Mononuclear cell (primary cell): ENCODE data around the gene RBM41. TPM values are rescaled to one million over a fixed set of nuclear protein-coding genes. Genes with fewer than 3 reads are reported as not detected.
"Not testable (repeated sequence)": the region's sequence is repeated elsewhere in the genome, so short reads cannot be mapped to it uniquely, and the experiment has no call there.

Experiments used
- H3K27me3 ChIP-seq: 2 replicates; pipeline ENCODE4 v1.6.0; 2011; ENCODE audit warnings: low read length, control low read depth; ENCODE audit not compliant: insufficient read depth
- H3K4me1 ChIP-seq: 2 replicates; pipeline ENCODE4 v1.5.1; 2011; ENCODE audit warnings: mild to moderate bottlenecking, low read length, control low read depth; ENCODE audit not compliant: insufficient read depth
- H3K4me3 ChIP-seq: 2 replicates; pipeline ENCODE4 v1.5.1; 2011; ENCODE audit warnings: mild to moderate bottlenecking, low read length, moderate library complexity
- H3K9me3 ChIP-seq: 2 replicates; pipeline ENCODE4 v1.5.1; 2011; ENCODE audit warnings: low read depth, mild to moderate bottlenecking, control low read depth, low read length
- total RNA-seq: library from RNA; depleted of rRNA; stranded (reverse); fragments of >200 nt; gene quantifications from one replicate; pipeline ENCODE4 v1.2.3, GENCODE V29; 2012

Gene RBM41
- 10.9 TPM for total RNA-seq

- Histone ChIP-seq H3K27me3 (no peaks in the 10 kb centered on the region), H3K4me3 (peak within 1 kb of the TSS; percentile 66), H3K4me1 (peaks cover 8% of the 10 kb centered on the region), H3K9me3 (no peaks in the 10 kb centered on the region)
Measured at GRCh38 chrX:107118322-107119147, at the start of gene RBM41. TSS of gene RBM41 (minus strand) at chrX:107118822. CDS start at chrX:107118773, 49 bp downstream.

- no peaks in the 10 kb centered on the region for H3K27me3 ChIP-seq
- no peaks in the 10 kb centered on the region for H3K9me3 ChIP-seq
- no peaks in the 10 kb centered on the region for H3K4me1 ChIP-seq
- no peak overlapping the region for H3K4me3 ChIP-seq
Measured at GRCh38 chrX:107168257-107168656, 49.6 kb upstream of the RBM41 start.

- Histone ChIP-seq H3K4me1 (no peaks in the 10 kb centered on the region), H3K4me3 (no peak overlapping the region), H3K9me3 (no peaks in the 10 kb centered on the region), H3K27me3 (no peaks in the 10 kb centered on the region)
Measured at GRCh38 chrX:107167163-107167921, 48.7 kb upstream of the RBM41 start.

GRCh38 chrX:107157618-107158017, 39.0 kb upstream of the RBM41 start:
- H3K27me3 ChIP-seq, H3K4me1 ChIP-seq, H3K4me3 ChIP-seq, H3K9me3 ChIP-seq: not testable (repeated sequence)

DNA sequence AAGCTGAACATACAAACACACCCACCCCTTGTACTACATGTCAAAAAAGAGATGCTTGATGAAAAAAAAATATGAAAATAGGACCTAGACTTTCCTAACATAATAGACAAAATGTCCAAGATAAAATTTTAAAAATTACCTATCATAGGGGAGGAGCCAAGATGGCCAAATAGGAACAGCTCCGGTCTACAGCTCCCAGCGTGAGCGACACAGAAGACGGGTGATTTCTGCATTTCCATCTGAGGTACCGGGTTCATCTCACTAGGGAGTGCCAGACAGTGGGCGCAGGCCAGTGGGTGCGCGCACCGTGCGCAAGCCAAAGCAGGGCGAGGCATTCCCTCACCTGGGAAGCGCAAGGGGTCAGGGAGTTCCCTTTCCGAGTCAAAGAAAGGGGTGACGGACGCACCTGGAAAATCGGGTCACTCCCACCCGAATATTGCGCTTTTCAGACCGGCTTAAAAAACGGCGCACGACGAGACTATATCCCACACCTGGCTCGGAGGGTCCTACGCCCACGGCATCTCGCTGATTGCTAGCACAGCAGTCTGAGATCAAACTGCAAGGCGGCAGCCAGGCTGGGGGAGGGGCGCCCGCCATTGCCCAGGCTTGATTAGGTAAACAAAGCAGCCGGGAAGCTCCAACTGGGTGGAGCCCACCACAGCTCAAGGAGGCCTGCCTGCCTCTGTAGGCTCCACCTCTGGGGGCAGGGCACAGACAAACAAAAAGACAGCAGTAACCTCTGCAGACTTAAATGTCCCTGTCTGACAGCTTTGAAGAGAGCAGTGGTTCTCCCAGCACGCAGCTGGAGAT, 37.2 kb upstream of the RBM41 start:
- H3K27me3 ChIP-seq, H3K4me3 ChIP-seq, H3K9me3 ChIP-seq, H3K4me1 ChIP-seq: not testable (repeated sequence)

- Histone ChIP-seq H3K27me3 (no peaks in the 10 kb centered on the region), H3K9me3 (no peaks in the 10 kb centered on the region), H3K4me3 (no peak overlapping the region), H3K4me1 (peaks cover 9% of the 10 kb centered on the region)
Measured at GRCh38 chrX:107154787-107155620, 36.4 kb upstream of the RBM41 start.

DNA sequence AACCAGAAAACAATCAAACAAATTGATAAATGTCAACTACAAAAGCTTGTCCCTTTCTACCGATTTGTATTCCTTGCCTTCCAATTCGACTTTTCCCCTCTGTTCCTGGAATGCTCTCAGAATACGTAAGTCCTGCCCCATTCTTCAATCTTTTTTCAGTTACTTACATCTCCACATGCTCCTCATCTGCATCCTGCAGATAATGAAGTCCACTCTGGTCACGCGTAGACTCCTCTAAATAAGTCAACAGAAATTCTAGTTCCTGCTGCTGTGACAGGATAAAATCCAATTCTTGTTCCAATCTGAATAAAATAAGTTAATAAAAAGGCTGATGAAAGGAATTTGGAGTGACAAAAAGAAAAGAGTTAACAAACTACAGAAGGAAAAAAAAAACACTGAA, 34.4 kb upstream of the RBM41 start:
- Histone ChIP-seq H3K4me3 (no peak overlapping the region), H3K27me3 (no peaks in the 10 kb centered on the region), H3K4me1 (peaks cover 9% of the 10 kb centered on the region), H3K9me3 (no peaks in the 10 kb centered on the region)

GRCh38 chrX:107146670-107147069, 28.0 kb upstream of the RBM41 start:
- Histone ChIP-seq H3K9me3 (no peaks in the 10 kb centered on the region), H3K4me3 (no peak overlapping the region), H3K4me1 (no peaks in the 10 kb centered on the region), H3K27me3 (no peaks in the 10 kb centered on the region)

DNA sequence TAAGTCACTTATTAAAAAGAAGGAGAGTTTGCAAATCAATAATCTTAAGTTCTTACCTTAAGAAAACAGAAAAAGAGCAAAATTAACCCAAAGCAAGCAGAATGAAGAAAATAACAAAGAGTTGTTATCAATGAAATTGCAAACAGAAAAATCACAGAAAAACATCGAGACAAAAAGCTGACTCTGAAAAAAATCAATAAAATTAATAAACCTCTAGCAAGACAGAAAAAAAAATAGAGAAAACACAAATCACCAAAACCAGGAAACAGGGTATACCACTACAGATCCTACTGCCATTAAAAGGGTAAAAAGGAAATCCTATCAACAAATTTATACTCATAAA, 17.3 kb upstream of the RBM41 start:
- Histone ChIP-seq H3K4me1 (peaks cover 4% of the 10 kb centered on the region), H3K27me3 (no peaks in the 10 kb centered on the region), H3K9me3 (no peaks in the 10 kb centered on the region), H3K4me3 (no peak overlapping the region)

DNA sequence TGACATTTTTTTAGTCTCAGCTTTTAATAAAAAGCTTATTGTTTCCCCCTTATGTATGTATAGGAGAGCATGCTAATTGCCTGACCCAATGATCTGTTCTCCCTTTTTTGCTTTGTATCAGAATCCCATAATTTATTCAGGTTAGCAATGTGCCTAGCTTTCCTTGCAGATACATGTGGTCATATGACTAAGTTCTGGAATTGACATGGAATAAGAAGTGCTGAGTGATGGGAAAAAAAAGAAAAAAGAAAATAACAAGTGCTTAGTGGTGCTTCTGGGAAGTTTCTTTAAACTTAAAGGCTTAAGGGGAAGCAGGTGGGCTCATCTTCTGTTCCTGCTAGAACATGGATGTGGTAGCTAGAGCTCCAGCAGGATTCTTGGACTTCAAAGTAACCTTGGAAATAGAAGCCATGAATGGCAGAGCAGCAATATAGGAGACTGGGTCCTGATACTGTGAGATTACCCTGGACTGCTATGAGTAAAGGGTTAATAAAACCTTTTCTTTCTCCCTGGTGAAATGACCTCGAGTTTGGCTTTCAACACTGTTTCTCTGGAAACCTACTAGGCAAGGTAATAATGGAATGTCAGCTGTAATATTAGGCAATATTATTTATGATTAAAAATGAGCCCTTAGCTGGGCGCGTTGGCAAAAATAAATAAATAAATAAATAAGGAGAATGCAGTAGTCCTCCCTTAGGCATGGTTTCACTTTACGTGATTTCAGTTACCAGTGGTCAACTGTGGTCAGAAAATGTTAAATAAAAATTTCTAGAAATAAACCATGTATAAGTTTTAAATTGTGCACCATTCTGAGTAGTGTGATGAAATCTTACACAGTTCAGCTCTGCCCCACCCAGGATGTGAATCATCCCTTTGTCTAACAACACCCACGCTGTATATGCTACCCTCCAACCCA, 16.7 kb upstream of the RBM41 start:
- peaks cover 4% of the 10 kb centered on the region for H3K4me1 ChIP-seq
- no peaks in the 10 kb centered on the region for H3K9me3 ChIP-seq
- no peak overlapping the region for H3K4me3 ChIP-seq
- no peaks in the 10 kb centered on the region for H3K27me3 ChIP-seq

DNA sequence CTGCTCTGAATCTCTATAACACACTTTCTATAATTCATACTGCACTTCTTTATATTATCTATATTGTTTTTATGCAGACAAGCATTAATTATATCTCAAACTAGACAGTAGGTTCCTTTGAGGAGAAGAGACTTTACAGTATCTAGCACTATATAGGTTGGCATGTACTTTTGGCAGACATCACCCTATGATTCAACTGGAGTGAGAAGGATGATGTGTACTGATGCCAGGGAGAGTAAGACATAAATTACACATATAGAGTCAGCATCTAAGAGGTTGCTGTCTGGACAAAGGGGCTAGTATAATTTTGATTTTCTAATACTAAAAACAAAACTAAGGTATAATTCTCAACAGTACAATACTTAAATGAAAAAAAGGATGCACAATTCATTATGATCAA, 5.1 kb upstream of the RBM41 start:
- Histone ChIP-seq H3K9me3 (no peaks in the 10 kb centered on the region), H3K4me1 (no peaks in the 10 kb centered on the region), H3K27me3 (no peaks in the 10 kb centered on the region), H3K4me3 (no peak overlapping the region)

GRCh38 chrX:107119283-107119682, 661 bp upstream of the RBM41 start:
- peaks cover 8% of the 10 kb centered on the region for H3K4me1 ChIP-seq
- H3K27me3 ChIP-seq = no peaks in the 10 kb centered on the region
- no peaks in the 10 kb centered on the region for H3K9me3 ChIP-seq
- H3K4me3 ChIP-seq = no peak overlapping the region

GRCh38 chrX:107117993-107118321, 665 bp downstream of the RBM41 start:
- Histone ChIP-seq H3K4me3 (peak overlapping the region; percentile 66), H3K9me3 (no peaks in the 10 kb centered on the region), H3K27me3 (no peaks in the 10 kb centered on the region), H3K4me1 (peaks cover 8% of the 10 kb centered on the region)

DNA sequence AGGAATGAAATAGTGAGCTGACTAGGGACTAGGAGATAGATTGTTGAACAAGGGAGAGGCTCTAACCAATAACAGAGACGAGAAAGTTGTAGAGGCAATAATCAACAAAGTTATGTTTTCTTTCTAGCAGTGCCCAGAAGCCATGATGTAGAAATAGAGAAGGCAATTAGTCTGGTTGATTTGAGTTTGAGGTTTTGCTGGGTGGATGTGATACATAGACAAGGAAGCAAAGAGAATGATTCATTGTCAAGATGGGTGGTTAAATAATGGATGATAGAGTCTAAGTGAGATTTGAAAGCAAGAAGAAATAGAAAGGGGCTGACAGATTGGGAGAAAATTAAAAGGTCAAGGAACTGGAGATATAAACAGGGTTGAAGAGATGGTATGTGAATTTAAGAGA, 11.2 kb downstream of the RBM41 start:
- Histone ChIP-seq H3K9me3 (no peaks in the 10 kb centered on the region), H3K4me3 (no peak overlapping the region), H3K4me1 (no peaks in the 10 kb centered on the region), H3K27me3 (no peaks in the 10 kb centered on the region)
